HL-60 (cell line): ENCODE data around the gene RAP1GAP2.

ENCODE experiments used
- DNase-seq, 2 experiments: peaks; one replicate each; pipeline ENCODE4 v3.0.0-alpha.2; 2010 to 2020; ENCODE audit warnings: low read depth in 1 of 2, low spot score in 1 of 2
- H3K27ac ChIP-seq: fragments of 250-450 bp; sonication (Bioruptor Pico); replicated peaks from 2 replicates; pipeline ENCODE4 v1.5.1; 2020; ENCODE audit warnings: mild to moderate bottlenecking, moderate library complexity
- H3K27me3 ChIP-seq: fragments of 250-450 bp; sonication (Bioruptor Pico); 2 replicates; pipeline ENCODE4 v1.5.1; 2021; ENCODE audit warnings: mild to moderate bottlenecking, moderate library complexity; ENCODE audit not compliant: insufficient read depth, poor library complexity, severe bottlenecking
- H3K4me3 ChIP-seq: replicated peaks from 2 replicates; pipeline ENCODE4 v1.5.1; 2011; ENCODE audit warnings: mild to moderate bottlenecking, control low read depth, low read length; ENCODE audit not compliant: insufficient read depth
- CTCF ChIP-seq: IDR thresholded peaks from one replicate; pipeline ENCODE4 v1.5.1; 2011; ENCODE audit warnings: low read length, control low read depth, inconsistent platforms; ENCODE audit not compliant: insufficient read depth
- GABPA ChIP-seq: IDR thresholded peaks from 2 replicates; pipeline ENCODE4 v1.6.1; 2012; ENCODE audit warnings: low read depth
- POLR2AphosphoS5 ChIP-seq: IDR thresholded peaks from 2 replicates; pipeline ENCODE4 v1.6.1; 2012; ENCODE audit warnings: low read depth
- REST ChIP-seq: IDR thresholded peaks from 2 replicates; pipeline ENCODE4 v1.6.1; 2012; ENCODE audit warnings: low read depth; ENCODE audit not compliant: insufficient replicate concordance
- SPI1 ChIP-seq: IDR thresholded peaks from 2 replicates; pipeline ENCODE4 v1.6.1; 2012; ENCODE audit warnings: low read depth, mild to moderate bottlenecking, borderline replicate concordance

The RAP1GAP2 gene

GRCh38 chr17:2962729-2963128, 166.5 kb downstream of the RAP1GAP2 start:
- no peak for TF ChIP-seq REST
- TF ChIP-seq POLR2AphosphoS5: no peak
- no peak for TF ChIP-seq SPI1
- TF ChIP-seq GABPA: no peak
- no peak for TF ChIP-seq CTCF
- no peak for DNase-seq
- Histone ChIP-seq H3K27me3 (no peaks in the 10 kb centered on the region), H3K4me3 (no peak overlapping the region), H3K27ac (no peak overlapping the region)

DNA sequence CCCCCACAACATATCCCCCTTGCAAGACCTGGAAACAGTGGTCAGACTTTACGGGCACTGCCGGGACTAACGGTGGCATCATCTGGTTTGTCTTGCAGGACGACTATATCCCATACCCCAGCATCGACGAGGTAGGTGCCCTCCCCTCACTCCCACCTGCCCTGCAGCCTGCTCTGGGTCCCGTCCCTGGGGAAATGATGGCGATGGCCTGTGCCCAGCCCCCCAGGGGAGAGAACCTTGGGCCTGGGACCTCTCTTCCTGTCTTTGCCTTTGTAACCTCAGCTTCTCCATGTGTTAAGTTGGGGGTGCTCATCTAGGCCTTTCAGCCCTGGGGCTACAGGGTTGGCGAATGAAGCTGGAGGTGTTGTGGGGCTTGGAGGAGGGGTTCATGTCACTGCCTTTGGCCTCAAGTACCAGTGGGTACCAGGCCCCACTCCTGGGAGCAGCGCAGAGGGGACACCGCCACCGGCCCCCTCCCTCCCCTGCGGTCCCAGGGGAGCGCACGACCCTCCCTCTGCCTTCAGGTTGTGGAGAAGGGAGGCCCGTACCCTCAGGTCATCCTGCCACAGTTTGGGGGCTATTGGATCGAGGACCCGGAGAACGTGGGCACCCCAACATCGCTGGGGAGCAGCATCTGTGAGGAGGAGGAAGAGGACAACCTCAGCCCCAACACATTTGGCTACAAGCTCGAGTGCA, 167.2 kb downstream of the RAP1GAP2 start:
- Histone ChIP-seq H3K27me3 (no peaks in the 10 kb centered on the region), H3K4me3 (no peak overlapping the region), H3K27ac (no peak overlapping the region)
- DNase-seq: no peak
- TF ChIP-seq GABPA (no peak), CTCF (no peak), SPI1 (no peak), POLR2AphosphoS5 (no peak), REST (no peak)

DNA sequence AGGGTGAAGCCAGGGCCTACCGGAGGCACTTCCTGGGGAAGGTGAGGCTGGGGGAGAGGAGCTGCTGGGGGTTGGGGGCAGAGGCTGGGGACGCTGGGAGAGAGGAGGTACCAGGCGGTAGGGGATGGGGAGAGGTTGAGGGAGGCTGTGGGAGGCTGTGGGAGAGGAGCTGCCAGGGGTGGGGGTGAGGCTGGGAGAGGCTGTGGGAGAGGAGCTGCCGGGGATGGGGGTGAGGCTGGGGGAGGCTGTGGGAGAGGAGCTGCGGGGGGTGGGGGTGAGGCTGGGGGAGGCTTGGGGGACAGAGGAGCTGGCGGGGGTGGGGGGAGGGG, 167.8 kb downstream of the RAP1GAP2 start:
- no peak overlapping the region for H3K27ac ChIP-seq
- no peaks in the 10 kb centered on the region for H3K27me3 ChIP-seq
- DNase-seq: no peak
- TF ChIP-seq CTCF (no peak), REST (no peak), POLR2AphosphoS5 (no peak), GABPA (no peak), SPI1 (no peak)
- no peak overlapping the region for H3K4me3 ChIP-seq
